GM12878 (cell line): Measurements from ENCODE around the gene TUBA4B. TPM values are rescaled to one million over a fixed set of nuclear protein-coding genes. Genes with fewer than 3 reads are reported as not detected.

ENCODE experiments used
- ATAC-seq: fragments of 200-7000 bp; cut with Tn5 transposase; 3 replicates; pipeline ENCODE4 v1.9.1; 2020; ENCODE audit warnings: mild to moderate bottlenecking, moderate library complexity
- BruUV-seq: library from RNA; stranded (reverse); fragments of 400-500 nt; replicated peaks from 2 replicates; lab custom pipeline; 2021; lab: Mats Ljungman, UMichigan
- CTCF ChIA-PET: fragments of 300-600 bp; sonication (Branson Sonifier 250); formaldehyde crosslinking; extraction: SDS; loops from one replicate; lab custom pipeline; 2021; ENCODE audit warnings: inconsistent platforms; lab: Yijun Ruan, JAX
- POLR2A ChIA-PET: fragments of 350-600 bp; formaldehyde crosslinking; extraction: SDS; loops from one replicate; lab custom pipeline; 2021; ENCODE audit warnings: inconsistent platforms; lab: Charles Lee
- RAD21 ChIA-PET: fragments of 300-600 bp; sonication (Branson Sonifier 250); formaldehyde crosslinking; loops from one replicate; lab custom pipeline; 2023; ENCODE audit warnings: antibody characterized with exemption; ENCODE audit not compliant: unreplicated experiment; lab: Charles Lee
- SMC1A ChIA-PET: fragments of 300-600 bp; sonication (Branson Sonifier 250); formaldehyde crosslinking; loops from one replicate; lab custom pipeline; 2023; ENCODE audit not compliant: unreplicated experiment, uncharacterized antibody; lab: Charles Lee
- DNase-seq: peaks from one replicate; pipeline ENCODE4 v3.0.0-alpha.2; 2011; ENCODE audit warnings: low read depth, low spot score
- FAIRE-seq: peaks from 3 replicates; lab custom pipeline; 2011; peaks lifted over from hg19 to GRCh38; lab: Jason Lieb, UNC
- H2AFZ ChIP-seq: 2 replicates; pipeline ENCODE4 v1.6.0; 2011; ENCODE audit warnings: low read depth, low read length, control low read depth; ENCODE audit not compliant: control insufficient read depth
- H3K27ac ChIP-seq: 2 replicates; pipeline ENCODE4 v1.5.1; 2011; ENCODE audit warnings: control low read depth; ENCODE audit not compliant: control insufficient read depth, insufficient read depth
- H3K27me3 ChIP-seq, 2 experiments: replicated peaks in 1 of 2; 2 replicates each; pipeline versions ENCODE4 v1.6.0 to v1.6.1; 2011; ENCODE audit warnings: low read length in 1 of 2; ENCODE audit not compliant: control insufficient read depth in 2 of 2, insufficient read depth in 2 of 2
- H3K36me3 ChIP-seq, 2 experiments: 2 replicates each; pipeline ENCODE4 v1.5.1; 2011; ENCODE audit warnings: low read length in 1 of 2; ENCODE audit not compliant: control insufficient read depth in 2 of 2, insufficient read depth in 2 of 2
- H3K4me1 ChIP-seq: 2 replicates; pipeline ENCODE4 v1.6.1; 2011; ENCODE audit warnings: mild to moderate bottlenecking, low read length, moderate library complexity, mixed read lengths; ENCODE audit not compliant: control insufficient read depth, insufficient read depth
- H3K4me2 ChIP-seq: 2 replicates; pipeline ENCODE4 v1.6.0; 2011; ENCODE audit warnings: control low read depth; ENCODE audit not compliant: control insufficient read depth, insufficient read depth
- H3K4me3 ChIP-seq: fragments of 200-600 bp; sonication (generic); 2 replicates; pipeline ENCODE4 v1.5.1; 2016
- H3K79me2 ChIP-seq: 2 replicates; pipeline ENCODE4 v1.6.0; 2011; ENCODE audit warnings: low read length; ENCODE audit not compliant: control insufficient read depth, insufficient read depth
- H3K9ac ChIP-seq: 2 replicates; pipeline ENCODE4 v1.8.0; 2011; ENCODE audit warnings: low read length, control low read depth, mixed read lengths; ENCODE audit not compliant: control insufficient read depth, insufficient read depth
- H3K9me3 ChIP-seq: replicated peaks from 3 replicates; pipeline ENCODE4 v1.5.1; 2011; ENCODE audit warnings: mild to moderate bottlenecking, low read length; ENCODE audit not compliant: control insufficient read depth, insufficient read depth
- H4K20me1 ChIP-seq: 2 replicates; pipeline ENCODE4 v1.6.0; 2011; ENCODE audit not compliant: control insufficient read depth, insufficient read depth
- ATF3 ChIP-seq: IDR thresholded peaks from 2 replicates; pipeline ENCODE4 v1.6.1; 2011; ENCODE audit warnings: low read depth, mild to moderate bottlenecking, low read length, moderate library complexity, borderline replicate concordance; ENCODE audit errors: extremely low read depth
- BRCA1 ChIP-seq: IDR thresholded peaks from 2 replicates; pipeline ENCODE4 v1.6.1; 2011; ENCODE audit warnings: low read depth, low read length, improper control_type of control experiment
- CEBPZ ChIP-seq: fragments of 150-350 bp; IDR thresholded peaks from 2 replicates; pipeline ENCODE4 v1.6.1; 2016; ENCODE audit warnings: low read depth, low read length
- CREB1 ChIP-seq: IDR thresholded peaks from 2 replicates; pipeline ENCODE4 v1.6.1; 2012; ENCODE audit warnings: low read depth, mild to moderate bottlenecking, inconsistent platforms
- EZH2 ChIP-seq: IDR thresholded peaks from 2 replicates; pipeline ENCODE4 v1.6.1; 2012; ENCODE audit warnings: low read depth, mild to moderate bottlenecking, control low read depth, inconsistent platforms, low read length, borderline replicate concordance; ENCODE audit not compliant: control insufficient read depth
- FOXM1 ChIP-seq: IDR thresholded peaks from 2 replicates; pipeline ENCODE4 v1.6.1; 2012; ENCODE audit warnings: low read depth, mild to moderate bottlenecking, inconsistent platforms, low read length, moderate library complexity
- GATAD2B ChIP-seq: fragments of 450-650 bp; conservative IDR thresholded peaks from 2 replicates; pipeline ENCODE4 v1.6.1; 2017; ENCODE audit warnings: low read depth, mild to moderate bottlenecking, moderate library complexity
- HDAC2 ChIP-seq: fragments of 200-600 bp; sonication (generic); IDR thresholded peaks from 2 replicates; pipeline ENCODE4 v1.6.1; 2017
- IKZF1 ChIP-seq: fragments of 450-650 bp; conservative IDR thresholded peaks from 2 replicates; pipeline ENCODE4 v1.6.1; 2017; ENCODE audit warnings: antibody characterized with exemption, mild to moderate bottlenecking
- JUNB ChIP-seq: IDR thresholded peaks from 2 replicates; pipeline ENCODE4 v1.6.1; 2016; ENCODE audit warnings: antibody characterized with exemption, mild to moderate bottlenecking
- KAT2A ChIP-seq: conservative IDR thresholded peaks from 2 replicates; pipeline ENCODE4 v1.6.1; 2011; ENCODE audit warnings: low read depth, low read length; ENCODE audit not compliant: control insufficient read depth
- NR2C1 ChIP-seq: fragments of 450-650 bp; IDR thresholded peaks from 2 replicates; pipeline ENCODE4 v1.6.1; 2017; ENCODE audit warnings: antibody characterized with exemption, mild to moderate bottlenecking, moderate library complexity
- RB1 ChIP-seq: fragments of 450-650 bp; formaldehyde crosslinking; IDR thresholded peaks from 2 replicates; pipeline ENCODE4 v1.6.1; 2017; ENCODE audit warnings: mild to moderate bottlenecking, borderline replicate concordance
- RCOR1 ChIP-seq: conservative IDR thresholded peaks from 2 replicates; pipeline ENCODE4 v1.6.1; 2012; ENCODE audit warnings: low read depth, low read length, improper control_type of control experiment
- SREBF2 ChIP-seq: IDR thresholded peaks from 2 replicates; pipeline ENCODE4 v1.6.1; 2012; ENCODE audit warnings: mild to moderate bottlenecking, low read length
- TAF1 ChIP-seq: IDR thresholded peaks from 2 replicates; pipeline ENCODE4 v1.6.1; 2011; ENCODE audit warnings: mild to moderate bottlenecking, low read depth, low read length, borderline replicate concordance
- TCF3 ChIP-seq: IDR thresholded peaks from 2 replicates; pipeline ENCODE4 v1.6.1; 2012; ENCODE audit warnings: low read depth, mild to moderate bottlenecking, low read length, borderline replicate concordance; ENCODE audit not compliant: insufficient read depth
- ZZZ3 ChIP-seq: IDR thresholded peaks from 2 replicates; pipeline ENCODE4 v1.6.1; 2011; ENCODE audit warnings: low read depth; ENCODE audit not compliant: control insufficient read depth, insufficient read length
- WGBS: methylation state at CpG from one replicate; pipeline ENCODE4 v1.1.6; 2016; ENCODE audit warnings: low lambda C conversion rate; ENCODE audit not compliant: insufficient replicate concordance, insufficient coverage; ENCODE audit errors: missing lambda C conversion rate; 5-methylcytosine and 5-hydroxymethylcytosine counted together
- in situ Hi-C: fragments of 300-500 bp; cut with MboI; formaldehyde crosslinking; loops from 9 replicates; pipeline ENCODE4 v1.14.3; 2018; ENCODE audit warnings: mixed read lengths
- intact Hi-C: fragments of 100-400 bp; cut with micrococcal nuclease; formaldehyde crosslinking; loops from one replicate; pipeline ENCODE4 v1.14.2; 2022; ENCODE audit not compliant: unreplicated experiment
- polyA plus RNA-seq, 11 experiments: library from polyadenylated mRNA; depleted of rRNA in 4 of 11; unstranded in 6 of 11; stranded (reverse) in 5 of 11; fragments of >200 nt; fragmentation: Nextera tagmentation in 4 of 11; fragmentation: Illumina TruSeq in 1 of 11; extraction: Ambion mirVana in 4 of 11; extraction: Trizol in 1 of 11; gene quantifications; 1 replicate in 1 of 11; 2 replicates in 10 of 11; pipeline versions ENCODE4 v1.2.1 to v1.2.3, GENCODE V29; 2011 to 2016; ENCODE audit warnings: inconsistent platforms in 2 of 11, missing spikeins in 2 of 11, low read depth in 1 of 11
- total RNA-seq, 4 experiments: library from RNA; depleted of rRNA in 3 of 4; stranded (reverse); fragments of >200 nt in 3 of 4; fragmentation: Illumina TruSeq in 1 of 4; extraction: Trizol in 1 of 4; gene quantifications; 2 replicates each; pipeline versions ENCODE4 v1.2.1 to v1.2.3, GENCODE V29; 2013 to 2021

Gene TUBA4B
- total and polyA plus RNA-seq, 10 of the 15 experiments (the other 5 are each of a cell fraction or from before 2014, with no cell fraction given), result 0.07 TPM; not detected in 9

GRCh38 chr2:219298759-219299371, 45.8 kb downstream of the TUBA4B start (continued):
- TF ChIP-seq ATF3 (no peak), HDAC2 (no peak), CREB1 (no peak), EZH2 (no peak)

- CTCF ChIA-PET, result interaction anchor here (0.6 to 10.9 kb wide), 20 partner anchors 17 to 319 kb away, joined by 3 to 208 read pairs (median 4); partner anchors contain the start of genes CNPPD1, DNAJB2, NHEJ1 and SLC23A3
- Histone ChIP-seq H3K4me1 (peaks cover 7% of the 10 kb centered on the region), H3K9ac (no peak overlapping the region), H2AFZ (no peak overlapping the region), H3K79me2 (no peaks in the 10 kb centered on the region), H3K27me3 (peaks cover 2 to 5% of the 10 kb centered on the region in 2 experiments; a peak in 1 of 4 replicates), H3K27ac (no peak overlapping the region), H3K4me2 (no peak overlapping the region), H3K36me3 (no peaks in the 10 kb centered on the region), H3K4me3 (no peak overlapping the region), H4K20me1 (no peaks in the 10 kb centered on the region), H3K9me3 (no peaks in the 10 kb centered on the region)
- WGBS, result 79% methylated on average over 6 of the region's 6 CpGs
- FAIRE-seq (no peak), DNase-seq (no peak), ATAC-seq (no peak)
- POLR2A ChIA-PET, result interaction anchor here (0.6 to 2.1 kb wide), 5 partner anchors 28 to 140 kb away, joined by 3 to 8 read pairs (median 3); partner anchors contain the start of gene TUBA4A
- RAD21 ChIA-PET, result interaction anchor here (0.8 to 3.9 kb wide), 9 partner anchors 21 to 146 kb away, joined by 3 to 22 read pairs (median 4); partner anchors contain the start of genes ANKZF1, ATG9A and NHEJ1
- TF ChIP-seq GATAD2B, result no peak
- no peak for TF ChIP-seq RB1
- TF ChIP-seq NR2C1, result no peak
- no peak for TF ChIP-seq ZZZ3
- no peak for TF ChIP-seq TAF1
- TF ChIP-seq EZH2, result no peak
- no peak for TF ChIP-seq ATF3
- no peak for TF ChIP-seq RCOR1
- TF ChIP-seq CREB1, result no peak
- no peak for TF ChIP-seq TCF3
- TF ChIP-seq JUNB, result no peak
- no peak for TF ChIP-seq FOXM1
- no peak for TF ChIP-seq KAT2A
- TF ChIP-seq CEBPZ, result no peak
- no peak for TF ChIP-seq IKZF1
- TF ChIP-seq SREBF2, result no peak
- TF ChIP-seq BRCA1, result no peak
- in situ Hi-C loops, result loop anchor here (5.0 kb wide), 2 partner anchors 142 to 242 kb away; no protein-coding TSS in a partner anchor
- intact Hi-C loops, result loop anchor here (5.0 kb wide), 2 partner anchors 122 to 242 kb away; partner anchors contain the start of genes CNPPD1 and RETREG2
- no TSS peak for BruUV-seq
- SMC1A ChIA-PET, result interaction anchor here (1.0 to 5.8 kb wide), 5 partner anchors 37 to 145 kb away, joined by 3 to 36 read pairs (median 5); partner anchors contain the start of genes CNPPD1 and NHEJ1
These were observed 46.3 kb downstream of the TUBA4B start for GRCh38 chr2:219299372-219299760.
